Islet of Langerhans (tissue), 1 donor: Measurements from ENCODE around the gene RAB21.
"Not testable (repeated sequence)": the region's sequence is repeated elsewhere in the genome, so short reads cannot be mapped to it uniquely, and the experiment has no call there.

ENCODE experiments used
- FAIRE-seq: peaks from one replicate; lab custom pipeline; 2011; peaks lifted over from hg19 to GRCh38; lab: Jason Lieb, UNC

The RAB21 gene

GRCh38 chr12:71799106-71799505 is 44.4 kb downstream of the RAB21 start:
- FAIRE-seq, result no peak

GRCh38 chr12:71800177-71800576 is 45.5 kb downstream of the RAB21 start:
- FAIRE-seq, result no peak

GRCh38 chr12:71804505-71804904 is 49.8 kb downstream of the RAB21 start:
- no peak for FAIRE-seq

- FAIRE-seq, result no peak
Observed at GRCh38 chr12:71810921-71811320, 56.3 kb downstream of the RAB21 start.

DNA sequence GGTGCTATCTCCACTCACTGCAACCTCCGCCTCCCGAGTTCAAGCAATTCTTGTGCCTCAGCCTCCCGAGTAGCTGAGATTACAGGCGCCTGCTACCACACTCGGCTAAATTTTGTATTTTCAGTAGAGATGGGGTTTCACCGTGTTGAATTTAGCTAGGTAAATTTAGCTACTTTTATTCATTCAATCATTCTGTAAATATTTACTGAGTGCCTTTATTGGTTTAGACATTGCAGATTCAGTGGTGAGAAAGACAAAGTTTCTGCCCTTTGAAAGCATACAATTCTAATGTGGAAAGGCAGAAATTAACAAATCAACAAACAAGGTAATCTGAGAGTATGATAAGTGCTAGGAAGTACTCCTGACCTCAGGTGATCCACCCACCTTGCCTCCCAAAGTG is 60.6 kb downstream of the RAB21 start:
- FAIRE-seq, result peak; percentile 51

DNA sequence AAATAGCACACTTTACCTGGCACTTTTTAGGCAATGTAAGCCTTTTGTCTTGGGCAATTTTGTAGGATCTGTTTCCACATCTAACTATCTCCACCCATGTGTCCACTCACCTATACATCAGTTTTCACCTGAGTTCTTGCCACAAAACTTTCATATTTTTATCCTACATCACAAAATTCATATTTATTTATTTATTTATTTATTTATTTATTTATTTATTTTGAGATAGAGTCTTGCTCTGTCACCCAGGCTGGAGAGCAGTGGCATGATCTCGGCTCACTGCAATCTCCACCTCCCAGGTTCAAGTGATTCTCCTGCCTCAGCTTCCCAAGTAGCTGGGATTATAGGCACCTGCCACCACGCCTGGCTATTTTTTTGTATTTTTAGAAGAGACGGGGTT is 67.4 kb downstream of the RAB21 start:
- not testable (repeated sequence) for FAIRE-seq

DNA sequence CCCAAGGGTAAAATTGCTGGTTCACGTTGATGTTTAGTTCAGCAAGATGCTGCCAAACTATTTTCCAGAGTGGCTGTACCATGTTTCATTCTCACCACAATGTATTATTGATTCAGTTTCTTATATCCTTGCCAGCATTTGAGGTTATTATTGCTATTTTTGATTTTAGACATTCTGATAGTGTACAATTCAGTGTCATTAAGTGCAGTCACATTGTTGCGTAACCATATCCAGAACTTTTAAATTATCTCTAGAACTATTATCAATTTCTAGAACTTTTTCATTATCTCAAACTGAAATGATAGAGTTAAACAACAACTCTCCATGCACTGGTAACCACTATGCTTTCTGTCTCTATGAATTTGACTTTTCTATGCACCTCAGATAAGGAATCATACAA is 74.2 kb downstream of the RAB21 start:
- no peak for FAIRE-seq

DNA sequence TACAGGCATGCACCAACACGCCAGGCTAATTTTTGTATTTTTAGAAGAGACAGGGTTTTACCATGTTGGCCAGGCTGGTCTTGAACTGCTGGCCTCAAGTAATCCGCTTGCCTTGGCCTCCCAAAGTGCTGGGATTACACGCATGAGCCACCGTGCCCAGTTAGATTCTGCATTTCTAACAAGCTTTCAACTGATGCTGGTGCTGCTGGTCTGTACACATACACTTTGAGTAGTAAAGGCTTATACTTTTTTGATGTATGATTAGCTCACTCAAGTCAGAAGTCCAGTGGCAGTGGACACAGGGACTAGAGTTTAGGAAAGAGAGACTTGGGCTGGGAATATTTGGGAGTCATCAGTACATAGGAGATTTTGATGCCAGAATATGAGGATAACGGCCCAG is 82.7 kb downstream of the RAB21 start:
- no peak for FAIRE-seq

- no peak for FAIRE-seq
Observed at GRCh38 chr12:71838231-71838630, 83.6 kb downstream of the RAB21 start.

GRCh38 chr12:71838676-71839075 is 84.0 kb downstream of the RAB21 start:
- no peak for FAIRE-seq

- no peak for FAIRE-seq
Observed at GRCh38 chr12:71840231-71840847, 85.7 kb downstream of the RAB21 start.

DNA sequence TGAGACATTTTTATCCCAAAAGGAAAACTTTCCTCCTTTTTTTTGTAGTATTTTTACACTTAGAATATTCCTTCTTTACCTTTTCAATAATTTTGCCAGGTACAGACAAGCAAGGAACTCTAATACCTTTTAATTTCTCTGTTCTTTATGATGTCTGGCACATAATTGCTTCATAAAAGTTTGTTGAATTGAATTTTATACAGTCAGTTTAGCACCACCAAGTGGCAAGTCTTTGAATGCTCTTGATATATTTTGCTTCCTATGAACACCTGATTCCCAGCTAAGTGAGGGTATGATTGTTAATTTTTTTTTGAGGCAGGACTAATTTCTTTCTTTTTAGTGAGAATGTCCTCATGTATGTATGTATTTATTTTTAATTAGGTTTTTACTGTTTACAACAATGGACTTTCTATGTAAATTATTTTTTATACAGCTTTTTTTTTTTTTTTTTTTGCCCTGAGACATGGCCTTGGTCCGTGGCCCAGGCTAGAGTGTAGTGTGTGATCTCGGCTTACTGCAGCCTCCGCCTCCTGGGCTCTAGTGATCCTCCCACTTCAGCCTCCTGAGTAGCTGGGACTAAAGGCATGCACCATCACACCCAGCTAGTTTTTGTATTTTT is 91.8 kb downstream of the RAB21 start:
- peak; percentile 77 for FAIRE-seq

- FAIRE-seq, result no peak
Observed at GRCh38 chr12:71848212-71848611, 93.5 kb downstream of the RAB21 start.

GRCh38 chr12:71849109-71849851 is 94.6 kb downstream of the RAB21 start:
- no peak for FAIRE-seq
